Tibial nerve (tissue), 4 donors: ENCODE measurements around the gene PNKD.

Experiments
- CTCF ChIP-seq, 5 experiments: fragments of 200-600 bp in 3 of 5; fragments of 450-650 bp in 2 of 5; sonication (generic) in 3 of 5; IDR thresholded peaks; one replicate each; pipeline ENCODE4 v1.5.1; 2016 to 2019; ENCODE audit warnings: antibody characterized with exemption in 5 of 5, mild to moderate bottlenecking in 3 of 5, moderate library complexity in 2 of 5
- EP300 ChIP-seq, 2 donors: sonication (generic); formaldehyde crosslinking; IDR thresholded peaks; one replicate each; pipeline ENCODE4 v1.6.1; 2017; ENCODE audit warnings: antibody characterized with exemption in 2 of 2, mild to moderate bottlenecking in 1 of 2

GRCh38 chr2:218229239-218229638 lies 41.1 kb upstream of the PNKD start:
- TF ChIP-seq CTCF (IDR thresholded peaks at IDR 0.05) (no peak), EP300 (IDR thresholded peaks at IDR 0.05) (peak in 1 of 2 donors; percentile 53)
